H9 (cell line): ENCODE measurements around the gene DDRGK1. TPM values are rescaled to one million over a fixed set of nuclear protein-coding genes. Genes with fewer than 3 reads are reported as not detected.

ENCODE experiments used
- DNase-seq: peaks from one replicate; pipeline ENCODE4 v3.0.0-alpha.2; 2017
- H2AFZ ChIP-seq: one replicate; pipeline ENCODE4 v1.6.1; 2013; ENCODE audit warnings: mild to moderate bottlenecking, low read length, control low read depth, moderate library complexity
- H2AK5ac ChIP-seq: 2 replicates; pipeline ENCODE4 v1.6.1; 2013; ENCODE audit warnings: low read length, control low read depth, mixed read lengths; ENCODE audit not compliant: insufficient read length
- H2BK120ac ChIP-seq: one replicate; pipeline ENCODE4 v1.6.1; 2013; ENCODE audit warnings: low read depth, mild to moderate bottlenecking, low read length, control low read depth, inconsistent platforms; ENCODE audit not compliant: poor library complexity, severe bottlenecking
- H2BK12ac ChIP-seq: 2 replicates; pipeline ENCODE4 v1.6.1; 2013; ENCODE audit warnings: low read length, control low read depth, mixed read lengths, low read depth; ENCODE audit not compliant: insufficient read length
- H2BK15ac ChIP-seq: 2 replicates; pipeline ENCODE4 v1.6.1; 2013; ENCODE audit warnings: low read depth, low read length, control low read depth
- H2BK20ac ChIP-seq: one replicate; pipeline ENCODE4 v1.6.1; 2013; ENCODE audit warnings: low read depth, mild to moderate bottlenecking, low read length, control low read depth, inconsistent platforms; ENCODE audit not compliant: poor library complexity, severe bottlenecking
- H2BK5ac ChIP-seq: 2 replicates; pipeline ENCODE4 v1.6.1; 2013; ENCODE audit warnings: low read length, control low read depth, mixed read lengths; ENCODE audit not compliant: insufficient read length
- H3K14ac ChIP-seq: 2 replicates; pipeline ENCODE4 v1.6.1; 2013; ENCODE audit warnings: low read length, control low read depth; ENCODE audit not compliant: insufficient read depth
- H3K18ac ChIP-seq: 2 replicates; pipeline ENCODE4 v1.6.1; 2013; ENCODE audit warnings: low read depth, mild to moderate bottlenecking, mixed read lengths, low read length, control low read depth; ENCODE audit not compliant: insufficient read length
- H3K23ac ChIP-seq: 2 replicates; pipeline ENCODE4 v1.6.1; 2013; ENCODE audit warnings: low read length, control low read depth, mixed read lengths, low read depth; ENCODE audit not compliant: insufficient read length
- H3K23me2 ChIP-seq: 2 replicates; pipeline ENCODE4 v1.6.1; 2013; ENCODE audit warnings: low read depth, mild to moderate bottlenecking, mixed read lengths, low read length, control low read depth; ENCODE audit not compliant: insufficient read length, poor library complexity, severe bottlenecking
- H3K27ac ChIP-seq: 2 replicates; pipeline ENCODE4 v1.5.1; 2013; ENCODE audit warnings: low read length, control low read depth, mixed read lengths, low read depth; ENCODE audit not compliant: insufficient read length
- H3K27me3 ChIP-seq: 2 replicates; pipeline ENCODE4 v1.6.1; 2013; ENCODE audit warnings: low read length, control low read depth, inconsistent platforms; ENCODE audit not compliant: insufficient read depth
- H3K4ac ChIP-seq: 2 replicates; pipeline ENCODE4 v1.6.1; 2013; ENCODE audit warnings: low read depth, mild to moderate bottlenecking, control low read depth, inconsistent platforms, low read length, moderate library complexity
- H3K4me1 ChIP-seq: 2 replicates; pipeline ENCODE4 v1.6.1; 2013; ENCODE audit warnings: low read length, control low read depth, inconsistent platforms; ENCODE audit not compliant: insufficient read depth
- H3K4me2 ChIP-seq: 2 replicates; pipeline ENCODE4 v1.6.1; 2013; ENCODE audit warnings: low read length, control low read depth, mixed read lengths; ENCODE audit not compliant: insufficient read length, insufficient read depth
- H3K56ac ChIP-seq: 2 replicates; pipeline ENCODE4 v1.6.1; 2013; ENCODE audit warnings: low read depth, mild to moderate bottlenecking, mixed read lengths, low read length, control low read depth; ENCODE audit not compliant: insufficient read length
- H3K79me1 ChIP-seq: 2 replicates; pipeline ENCODE4 v1.6.1; 2013; ENCODE audit warnings: low read depth, mild to moderate bottlenecking, moderate library complexity, low read length, control low read depth, inconsistent platforms; ENCODE audit not compliant: insufficient read depth, poor library complexity, severe bottlenecking
- H3K79me2 ChIP-seq: 2 replicates; pipeline ENCODE4 v1.6.1; 2013; ENCODE audit warnings: low read length, control low read depth, inconsistent platforms; ENCODE audit not compliant: insufficient read depth
- H3K9ac ChIP-seq: 2 replicates; pipeline ENCODE4 v1.6.1; 2013; ENCODE audit warnings: low read length, control low read depth, mixed read lengths; ENCODE audit not compliant: insufficient read length; ENCODE audit errors: extremely low read depth
- H3K9me3 ChIP-seq: one replicate; pipeline ENCODE4 v1.6.1; 2013; ENCODE audit warnings: low read depth, low read length, inconsistent platforms; ENCODE audit not compliant: control insufficient read depth
- H3T11ph ChIP-seq: one replicate; pipeline ENCODE4 v1.6.1; 2013; ENCODE audit warnings: mild to moderate bottlenecking, low read length, control low read depth, inconsistent platforms
- H4K20me1 ChIP-seq: one replicate; pipeline ENCODE4 v1.6.1; 2013; ENCODE audit not compliant: control insufficient read depth, insufficient read length, insufficient read depth
- H4K5ac ChIP-seq: 2 replicates; pipeline ENCODE4 v1.6.1; 2013; ENCODE audit warnings: low read depth, mild to moderate bottlenecking, mixed read lengths, low read length, control low read depth; ENCODE audit not compliant: insufficient read length
- H4K8ac ChIP-seq: replicated peaks from 2 replicates; pipeline ENCODE4 v1.6.1; 2013; ENCODE audit warnings: low read length, control low read depth, mixed read lengths, low read depth; ENCODE audit not compliant: insufficient read length
- H4K91ac ChIP-seq: 2 replicates; pipeline ENCODE4 v1.6.1; 2013; ENCODE audit warnings: low read depth, mild to moderate bottlenecking, moderate library complexity, mixed read lengths, low read length, control low read depth; ENCODE audit not compliant: insufficient read length
- H3K27ac Mint-ChIP-seq, 3 experiments: 2 replicates in 2 of 3; 3 replicates in 1 of 3; pipeline ENCODE4 v1.8.0; 2020 to 2021; ENCODE audit warnings: mixed read lengths in 3 of 3, mild to moderate bottlenecking in 1 of 3, moderate library complexity in 1 of 3
- H3K27me3 Mint-ChIP-seq: 2 replicates; pipeline ENCODE4 v1.8.0; 2021; ENCODE audit warnings: low read depth, mild to moderate bottlenecking, moderate library complexity, mixed read lengths
- H3K36me3 Mint-ChIP-seq, 3 experiments: 2 replicates in 2 of 3; 3 replicates in 1 of 3; pipeline ENCODE4 v1.8.0; 2020 to 2021; ENCODE audit warnings: low read depth in 3 of 3, mixed read lengths in 3 of 3; ENCODE audit not compliant: insufficient read depth in 1 of 3
- H3K4me1 Mint-ChIP-seq, 2 experiments: 2 replicates each; pipeline ENCODE4 v1.8.0; 2020; ENCODE audit warnings: mixed read lengths in 2 of 2
- H3K4me3 Mint-ChIP-seq, 2 experiments: 2 replicates in 1 of 2; 3 replicates in 1 of 2; pipeline ENCODE4 v1.8.0; 2020 to 2021; ENCODE audit warnings: mild to moderate bottlenecking in 2 of 2, mixed read lengths in 2 of 2, moderate library complexity in 1 of 2
- H3K9me3 Mint-ChIP-seq, 2 experiments: 2 replicates in 1 of 2; 3 replicates in 1 of 2; pipeline ENCODE4 v1.8.0; 2020; ENCODE audit warnings: mild to moderate bottlenecking in 2 of 2, mixed read lengths in 2 of 2, moderate library complexity in 1 of 2
- WGBS: extraction: QIAGEN DNeasy Blood & Tissue Kit; methylation state at CpG from one replicate; pipeline ENCODE4 v1.1.7; 2013; ENCODE audit warnings: missing lambda C conversion rate, low lambda C conversion rate, mixed read lengths; ENCODE audit not compliant: insufficient read length; ENCODE audit errors: extremely low coverage; 5-methylcytosine and 5-hydroxymethylcytosine counted together
- total RNA-seq: library from RNA; stranded (reverse); gene quantifications from 2 replicates; pipeline ENCODE4 v1.2.1, GENCODE V29; 2021
- TF ChIP-seq, protein P1 (sequence below): fragments of 200-600 bp; sonication (generic); conservative IDR thresholded peaks from 3 replicates; pipeline ENCODE4 v1.8.0; 2021; ENCODE audit warnings: antibody characterized with exemption, mild to moderate bottlenecking

The DDRGK1 gene
- total RNA-seq, 1 experiment from 2014 or later, result 58.1 TPM

DNA sequence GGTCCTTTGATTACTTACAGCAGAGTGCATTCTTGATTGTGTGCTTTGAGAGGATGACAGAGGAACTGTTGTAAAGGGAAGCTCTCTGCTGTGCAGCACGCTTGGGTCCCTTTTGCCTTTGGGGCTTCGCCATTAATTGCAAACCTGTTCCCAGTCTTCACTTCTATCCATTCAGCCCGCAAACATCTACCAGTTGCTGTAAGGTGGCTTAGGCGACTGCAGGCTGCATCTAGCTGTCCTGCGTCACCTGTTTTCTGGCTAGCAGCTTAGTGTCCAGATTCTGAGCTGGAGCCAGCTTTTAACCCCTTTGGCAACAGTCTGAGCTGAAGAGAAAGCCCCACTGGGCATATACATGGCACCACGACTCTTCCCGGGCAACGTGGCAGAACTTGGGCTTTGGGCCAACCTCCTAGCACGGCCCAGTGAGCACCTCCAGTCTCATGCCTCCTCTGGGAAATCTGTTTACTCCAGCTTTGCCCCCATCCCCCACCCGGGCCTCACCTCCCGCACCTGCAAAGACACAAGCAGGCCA lies 42.3 kb downstream of the DDRGK1 start:
- Histone ChIP-seq H3K14ac (no peak overlapping the region), H4K8ac (no peak overlapping the region), H3K27me3 (no peaks in the 10 kb centered on the region), H2BK12ac (no peak overlapping the region), H2BK20ac (no peak overlapping the region), H3K18ac (no peak overlapping the region), H3K4ac (no peak overlapping the region), H4K91ac (no peak overlapping the region), H3K79me2 (peaks cover 18% of the 10 kb centered on the region; the same call in 1 of the 2 replicates), H3K4me1 (peaks cover 2% of the 10 kb centered on the region; the same call in 1 of the 2 replicates), H3K79me1 (no peaks in the 10 kb centered on the region), H3T11ph (no peak overlapping the region), H4K20me1 (no peaks in the 10 kb centered on the region), H3K4me2 (no peak overlapping the region), H3K27ac (no peak overlapping the region), H2AK5ac (no peak overlapping the region), H2BK5ac (no peak overlapping the region), H3K56ac (no peak overlapping the region), H3K23me2 (peaks cover 3% of the 10 kb centered on the region), H3K9me3 (no peaks in the 10 kb centered on the region), H2BK15ac (no peak overlapping the region), H2AFZ (no peak overlapping the region), H3K9ac (no peak overlapping the region), H3K23ac (no peak overlapping the region), H4K5ac (no peak overlapping the region), H2BK120ac (no peak overlapping the region)
- WGBS, result no CpG with 5 or more reads among the region's 11 CpGs
- H3K27me3 Mint-ChIP-seq, result no peaks in the 10 kb centered on the region
- H3K27ac Mint-ChIP-seq, result peak overlapping the region in 1 of 3 experiments; percentile 65; a peak in 2 of 7 replicates
- no peak overlapping the region for H3K4me3 Mint-ChIP-seq
- no peak for DNase-seq
- H3K9me3 Mint-ChIP-seq, result no peaks in the 10 kb centered on the region; a peak in 1 of 5 replicates
- H3K4me1 Mint-ChIP-seq, result peaks cover 13 to 27% of the 10 kb centered on the region in 2 experiments
- H3K36me3 Mint-ChIP-seq, result peaks cover 5 to 21% (median 7%) of the 10 kb centered on the region in 3 experiments; a peak in 4 of 7 replicates
- TF ChIP-seq, protein P1, sequence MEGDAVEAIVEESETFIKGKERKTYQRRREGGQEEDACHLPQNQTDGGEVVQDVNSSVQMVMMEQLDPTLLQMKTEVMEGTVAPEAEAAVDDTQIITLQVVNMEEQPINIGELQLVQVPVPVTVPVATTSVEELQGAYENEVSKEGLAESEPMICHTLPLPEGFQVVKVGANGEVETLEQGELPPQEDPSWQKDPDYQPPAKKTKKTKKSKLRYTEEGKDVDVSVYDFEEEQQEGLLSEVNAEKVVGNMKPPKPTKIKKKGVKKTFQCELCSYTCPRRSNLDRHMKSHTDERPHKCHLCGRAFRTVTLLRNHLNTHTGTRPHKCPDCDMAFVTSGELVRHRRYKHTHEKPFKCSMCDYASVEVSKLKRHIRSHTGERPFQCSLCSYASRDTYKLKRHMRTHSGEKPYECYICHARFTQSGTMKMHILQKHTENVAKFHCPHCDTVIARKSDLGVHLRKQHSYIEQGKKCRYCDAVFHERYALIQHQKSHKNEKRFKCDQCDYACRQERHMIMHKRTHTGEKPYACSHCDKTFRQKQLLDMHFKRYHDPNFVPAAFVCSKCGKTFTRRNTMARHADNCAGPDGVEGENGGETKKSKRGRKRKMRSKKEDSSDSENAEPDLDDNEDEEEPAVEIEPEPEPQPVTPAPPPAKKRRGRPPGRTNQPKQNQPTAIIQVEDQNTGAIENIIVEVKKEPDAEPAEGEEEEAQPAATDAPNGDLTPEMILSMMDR, result no peak
